Bone marrow (tissue), 2 donors: Measurements from ENCODE around the gene TBC1D10A.

Source experiments
- DNase-seq, 2 donors: peaks; one replicate each; lab custom pipeline; 2025; lab: John Stamatoyannopoulos, UW

The TBC1D10A gene

DNA sequence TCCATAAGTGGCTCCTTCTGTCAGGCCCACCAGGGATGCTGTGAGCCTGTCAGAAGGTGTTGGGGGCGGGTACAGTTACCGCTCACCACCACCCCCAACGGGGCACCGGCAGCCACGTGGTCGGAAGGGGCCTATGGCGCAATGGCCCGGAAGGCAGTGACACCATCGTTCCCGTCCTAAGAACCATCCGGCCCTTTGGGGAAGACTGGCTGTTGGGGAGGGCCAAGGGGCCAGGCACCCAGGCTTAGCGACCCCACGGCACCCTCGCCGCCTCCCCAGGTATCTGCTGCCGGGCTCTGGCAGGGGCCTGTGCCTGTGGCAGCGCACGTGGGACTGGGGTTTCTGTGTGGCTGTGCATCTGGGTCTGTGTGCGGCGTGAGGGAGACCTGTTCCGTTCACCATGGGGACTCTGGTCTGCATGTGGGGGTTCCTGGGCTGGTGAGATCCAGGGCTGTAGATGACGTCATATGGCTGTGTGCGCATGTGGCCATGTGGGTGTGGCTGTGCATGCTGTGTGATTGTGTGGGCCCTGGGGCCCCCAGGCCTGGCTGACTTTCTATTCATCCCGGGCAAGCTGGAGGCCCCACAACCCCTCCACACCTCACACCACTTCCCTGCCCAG, 60.8 kb downstream of the TBC1D10A start:
- peak; percentile 73 to 74 for DNase-seq

- DNase-seq = no peak
Measured at GRCh38 chr22:30265131-30265720, 61.5 kb downstream of the TBC1D10A start.

DNA sequence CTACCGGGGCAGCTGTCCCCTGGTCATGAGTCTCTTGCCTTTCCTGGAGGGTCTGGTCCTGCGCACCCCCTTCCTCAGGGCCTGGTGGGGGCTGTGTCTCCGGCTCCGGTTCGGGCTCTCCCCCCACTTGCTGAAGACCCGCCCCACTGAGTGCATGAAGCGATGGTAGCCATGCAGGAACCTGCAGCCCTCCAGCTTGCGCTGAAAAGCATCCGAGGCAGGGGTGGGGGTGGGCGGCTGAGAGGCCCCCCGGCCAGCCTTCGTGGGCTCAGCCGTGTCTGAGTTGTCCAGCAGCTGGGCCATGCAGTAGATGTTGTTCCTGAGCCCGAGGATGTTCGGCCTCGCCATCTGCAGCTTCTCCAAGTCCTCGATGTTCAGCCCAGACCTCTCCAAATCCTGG, 62.9 kb downstream of the TBC1D10A start:
- DNase-seq = no peak

- peak; percentile 90 to 92 for DNase-seq
Measured at GRCh38 chr22:30262917-30263741, 63.6 kb downstream of the TBC1D10A start.

DNA sequence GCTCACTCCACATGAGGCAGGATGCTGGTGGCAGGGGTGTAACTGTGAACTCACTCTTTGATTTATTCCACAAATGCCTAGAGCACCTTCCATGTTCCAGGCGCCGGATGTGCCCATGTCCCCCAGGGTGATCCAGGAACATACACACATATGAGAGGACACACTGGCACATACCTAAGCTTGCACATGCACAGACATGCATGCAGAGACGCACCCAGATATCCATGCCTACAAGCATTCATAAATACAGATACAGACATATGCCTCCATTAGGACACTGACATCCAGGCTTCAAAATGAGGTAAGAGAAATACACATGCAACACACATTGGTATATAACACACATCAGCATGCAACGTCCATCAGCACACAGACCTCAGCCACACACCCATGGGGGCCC, 64.6 kb downstream of the TBC1D10A start:
- no peak for DNase-seq

DNA sequence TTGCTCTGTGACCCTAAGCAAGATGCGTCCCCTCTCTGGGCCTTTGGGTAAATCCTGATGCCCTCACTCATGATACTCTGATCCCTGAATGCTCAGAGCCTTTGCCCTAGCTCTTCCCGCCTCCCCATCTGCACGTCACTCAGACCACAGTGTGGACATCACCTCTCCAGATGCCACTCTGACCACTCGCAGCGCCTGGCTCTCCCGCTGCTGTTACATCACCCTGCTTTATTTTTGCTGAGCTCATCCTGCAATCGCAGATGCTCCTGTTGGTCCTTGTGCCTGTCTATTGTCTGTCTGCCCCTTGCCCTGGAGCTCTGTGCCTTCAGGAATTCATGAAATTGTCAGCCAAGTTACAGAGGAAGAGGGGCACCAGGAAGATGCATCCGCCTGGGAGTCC, 65.6 kb downstream of the TBC1D10A start:
- peak in 1 of 2 donors; percentile 23 for DNase-seq

DNA sequence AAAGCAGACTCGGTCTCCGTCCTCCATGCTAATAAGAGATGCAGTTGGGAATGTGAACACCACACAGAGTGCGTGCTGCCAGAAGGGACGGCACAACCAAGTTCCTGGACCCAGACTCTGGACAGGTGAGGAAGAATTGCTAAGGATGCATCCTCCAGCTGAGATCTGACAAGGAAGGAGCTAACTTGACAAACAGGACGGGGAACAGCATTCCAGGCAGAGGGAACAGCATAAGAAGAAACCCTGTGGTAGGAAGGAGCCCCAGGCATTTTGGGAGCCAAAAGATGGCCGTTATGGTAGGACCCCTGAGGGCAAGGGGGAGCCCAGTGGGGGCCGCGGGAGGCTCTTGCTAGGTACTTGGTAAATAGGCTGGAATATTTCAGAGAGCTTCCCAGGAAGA, 66.1 kb downstream of the TBC1D10A start:
- DNase-seq = no peak

DNA sequence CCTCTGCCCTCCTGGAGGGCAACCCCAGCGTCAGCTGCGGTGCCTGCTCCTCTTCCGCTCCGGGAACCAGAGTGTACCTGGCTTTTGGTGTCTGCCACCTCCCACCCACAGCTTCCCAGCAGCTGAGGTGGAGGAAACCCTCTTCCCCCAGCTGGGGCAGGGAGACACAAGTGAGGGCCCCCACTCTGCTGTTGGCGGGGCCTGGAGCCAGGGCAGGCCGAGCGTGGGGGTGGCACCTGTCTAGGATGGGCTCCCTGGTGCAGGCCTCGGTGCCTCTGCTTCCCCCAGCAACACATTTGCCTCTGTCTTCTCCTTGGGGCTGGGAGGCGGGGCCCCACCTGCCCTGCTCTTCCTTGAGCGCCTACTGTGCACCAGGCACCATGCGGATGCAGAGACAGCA, 66.5 kb downstream of the TBC1D10A start:
- DNase-seq = no peak

- no peak for DNase-seq
Measured at GRCh38 chr22:30254314-30254713, 72.4 kb downstream of the TBC1D10A start.

- no peak for DNase-seq
Measured at GRCh38 chr22:30253205-30253852, 73.4 kb downstream of the TBC1D10A start.

DNA sequence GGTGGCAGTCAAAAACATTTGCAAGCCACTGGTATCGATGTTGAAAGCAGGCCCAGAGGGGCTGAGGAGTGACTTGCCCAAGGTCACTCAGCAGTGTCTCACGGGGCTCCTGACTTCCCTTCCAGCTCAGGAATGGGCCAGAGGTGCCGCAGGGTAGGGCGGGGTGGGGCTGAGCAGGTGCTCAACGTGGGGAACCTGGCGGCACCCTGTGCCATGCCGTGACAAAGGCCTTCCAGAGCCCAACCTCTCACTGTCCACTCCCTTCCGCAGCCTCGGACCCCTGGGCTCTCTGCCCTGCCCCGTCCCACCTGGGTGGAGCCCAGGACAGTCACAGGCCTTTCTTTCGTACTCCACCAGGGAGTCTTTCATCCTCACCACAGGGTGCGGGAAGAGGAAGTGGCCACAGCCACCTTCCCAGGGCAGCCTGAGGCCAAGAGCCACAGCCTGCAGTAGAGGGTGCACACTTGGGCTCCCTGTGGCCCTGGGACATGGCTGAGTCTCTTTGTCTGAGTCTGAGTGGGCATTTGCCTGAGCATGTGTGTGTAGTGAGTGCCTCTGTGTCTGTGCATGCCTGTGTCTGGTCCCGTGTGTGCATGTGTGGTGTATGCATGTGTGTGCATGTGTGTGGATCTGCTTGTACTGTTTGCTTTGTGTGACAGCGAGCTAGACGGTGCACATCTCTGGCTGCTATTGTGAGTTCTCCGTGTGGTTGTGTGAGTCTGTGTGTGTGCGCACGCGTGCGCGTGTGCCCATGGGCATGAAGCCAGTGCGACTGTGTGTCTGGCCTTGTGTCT, 74.1 kb downstream of the TBC1D10A start:
- no peak for DNase-seq

DNA sequence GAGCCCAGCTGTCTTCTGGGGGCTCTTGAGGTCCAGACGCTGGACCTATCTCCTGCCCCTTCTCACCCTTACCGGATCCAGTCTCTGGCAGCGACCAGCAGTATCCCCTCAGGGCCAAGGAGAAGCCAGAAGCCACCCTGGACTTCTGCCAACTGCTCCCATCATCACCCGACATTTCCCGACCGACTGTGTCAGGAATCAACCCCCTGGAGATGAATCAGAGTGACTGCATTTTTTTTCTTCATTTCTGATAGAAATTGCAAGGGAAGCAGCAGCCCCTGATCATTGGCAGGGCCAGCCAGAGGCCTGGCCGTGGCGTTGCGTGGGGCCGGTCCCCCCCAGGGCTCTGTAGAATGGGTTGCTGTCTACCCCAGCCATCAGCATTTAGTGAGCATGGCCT, 75.0 kb downstream of the TBC1D10A start:
- DNase-seq = no peak

DNA sequence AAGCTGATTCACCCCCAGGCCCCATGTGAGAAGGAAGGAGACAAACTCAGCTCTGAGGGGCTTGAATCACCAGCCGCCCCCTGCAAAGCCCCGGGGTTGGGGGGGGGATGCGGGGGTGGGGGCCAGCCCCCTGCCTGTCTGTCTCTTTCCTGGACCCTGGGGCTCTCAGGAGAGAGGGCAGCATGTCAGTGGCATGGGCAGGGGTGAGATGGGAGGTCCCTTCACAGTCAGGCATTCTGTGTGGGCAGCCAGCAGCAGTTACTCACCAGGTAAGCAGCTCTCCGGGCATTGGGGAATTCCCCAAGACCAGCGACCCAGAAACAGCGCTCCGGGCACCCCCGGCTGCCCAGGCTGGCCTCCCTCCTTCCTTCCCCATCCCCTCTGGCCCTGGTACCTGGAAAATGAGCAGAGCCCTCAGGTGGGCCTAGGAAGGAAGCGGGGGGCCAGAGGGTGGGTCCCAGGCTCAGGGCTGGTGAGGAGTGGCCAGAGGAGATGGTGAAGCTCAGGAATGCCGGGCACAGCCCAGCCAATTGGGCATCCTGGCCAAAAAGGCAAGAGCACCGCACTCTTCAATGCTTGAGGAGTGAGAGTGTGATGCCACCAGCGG, 76.0 kb downstream of the TBC1D10A start:
- no peak for DNase-seq

- no peak for DNase-seq
Measured at GRCh38 chr22:30250039-30250565, 76.6 kb downstream of the TBC1D10A start.

- no peak for DNase-seq
Measured at GRCh38 chr22:30249049-30250038, 77.4 kb downstream of the TBC1D10A start.

DNA sequence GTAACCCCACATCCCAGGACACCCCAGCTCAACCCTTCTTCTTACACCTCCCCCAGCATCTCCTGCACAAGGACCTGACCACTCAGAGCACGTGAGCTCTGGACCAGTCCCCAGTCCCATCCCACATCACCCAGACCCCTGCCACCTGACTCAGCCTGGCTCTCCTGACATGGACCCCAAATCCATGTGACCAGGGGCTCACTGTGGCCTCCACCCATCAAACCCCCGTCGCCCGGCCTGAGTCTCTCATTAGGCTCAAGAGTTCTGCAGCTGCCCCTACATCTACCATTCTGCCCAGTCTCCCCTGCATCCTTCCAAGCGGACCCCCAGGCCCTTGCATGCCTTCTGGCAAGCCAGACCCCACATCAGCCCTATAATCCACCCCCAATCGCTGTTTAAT, 78.3 kb downstream of the TBC1D10A start:
- no peak for DNase-seq

- no peak for DNase-seq
Measured at GRCh38 chr22:30247974-30248373, 78.8 kb downstream of the TBC1D10A start.

DNA sequence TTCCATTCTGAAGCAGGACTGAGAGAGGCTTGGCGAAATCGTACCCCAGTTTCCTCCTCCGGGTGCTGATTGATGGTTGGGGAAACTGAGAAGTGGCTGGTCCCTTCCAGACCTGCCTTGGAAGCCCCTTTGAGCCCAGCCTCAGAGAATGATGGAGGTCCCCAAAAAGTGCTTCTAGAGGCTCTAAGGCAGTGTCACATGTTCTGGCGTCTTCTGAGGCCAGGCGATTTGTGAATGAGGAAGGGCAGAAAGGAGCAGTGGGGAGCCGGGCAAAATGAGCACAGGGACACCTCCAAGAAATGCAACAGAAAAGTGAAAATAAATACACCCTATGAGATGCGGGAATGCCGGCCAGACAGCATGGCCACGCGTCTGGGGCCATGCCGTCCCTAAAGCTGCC, 79.2 kb downstream of the TBC1D10A start:
- no peak for DNase-seq

DNA sequence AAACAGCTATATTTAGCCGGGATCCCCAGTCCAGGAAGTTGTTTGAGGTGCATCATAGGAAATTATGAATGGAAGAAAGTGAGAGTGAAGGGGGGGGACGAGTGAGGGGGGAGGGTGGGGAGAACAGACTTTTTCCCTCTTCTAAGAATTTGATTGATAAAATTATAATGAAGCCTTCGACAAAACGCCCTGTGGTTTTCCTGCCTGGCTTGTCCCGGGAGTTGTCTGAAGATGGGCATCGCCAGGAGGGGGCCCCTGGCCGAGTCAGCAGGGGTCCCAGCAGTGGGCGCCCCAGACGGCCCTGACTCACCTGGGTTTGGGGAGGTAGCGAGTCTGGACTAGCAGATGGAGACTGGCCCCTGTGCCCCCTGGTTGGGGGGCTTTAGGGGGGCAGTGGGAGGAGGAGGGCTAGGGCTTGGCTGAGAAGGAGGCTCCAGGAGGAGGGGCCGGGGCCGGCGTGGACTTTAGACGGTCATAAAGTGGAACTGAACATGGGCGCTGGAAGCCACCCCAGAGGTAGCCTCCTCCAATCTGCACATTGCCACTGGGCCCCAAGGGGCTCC, 79.8 kb downstream of the TBC1D10A start:
- DNase-seq = no peak
